ENCODE data around the gene CDC34. TPM values are rescaled to one million over a fixed set of nuclear protein-coding genes. Genes with fewer than 3 reads are reported as not detected.

Gene CDC34
- total RNA-seq, 2 donors from 2014 or later = 40.2 to 86.2 TPM

- TF ChIP-seq CTCF (IDR thresholded peaks at IDR 0.05) = no peak
- Histone ChIP-seq H3K9me3 (no peaks in the 10 kb centered on the region), H3K4me3 (no peak overlapping the region), H3K27ac (no peak overlapping the region), H3K27me3 (replicated peaks; ENCODE audit: insufficient read depth) (no peaks in the 10 kb centered on the region), H3K36me3 (peaks cover 48% of the 10 kb centered on the region), H3K4me1 (ENCODE audit: control insufficient read depth in 1 of 2, low read depth in 2 of 2) (peaks cover 13 to 28% of the 10 kb centered on the region in 2 donors)
- no peak for ATAC-seq (ENCODE audit: insufficient number of reproducible peaks, low FRiP score, low read depth)
- DNase-seq (ENCODE audit: low spot score) = no peak
Measured at GRCh38 chr19:536881-537404, 5.4 kb downstream of the CDC34 start.

GRCh38 chr19:538641-539428 lies 7.3 kb downstream of the CDC34 start:
- Histone ChIP-seq H3K9me3 (no peaks in the 10 kb centered on the region), H3K4me1 (ENCODE audit: control insufficient read depth in 1 of 2, low read depth in 2 of 2) (peaks cover 4 to 20% of the 10 kb centered on the region in 2 donors), H3K27ac (no peak overlapping the region), H3K27me3 (replicated peaks; ENCODE audit: insufficient read depth) (no peaks in the 10 kb centered on the region), H3K36me3 (peaks cover 58% of the 10 kb centered on the region), H3K4me3 (no peak overlapping the region)
- DNase-seq (ENCODE audit: low spot score) (no peak), ATAC-seq (ENCODE audit: insufficient number of reproducible peaks, low FRiP score, low read depth) (no peak)
- no peak for TF ChIP-seq CTCF (IDR thresholded peaks at IDR 0.05)

- ATAC-seq (ENCODE audit: insufficient number of reproducible peaks, low FRiP score, low read depth) (no peak), DNase-seq (ENCODE audit: low spot score) (no peak)
- H3K27me3 ChIP-seq (replicated peaks; ENCODE audit: insufficient read depth) = no peaks in the 10 kb centered on the region
- peaks cover 0 to 13% of the 10 kb centered on the region in 2 donors for H3K4me1 ChIP-seq (ENCODE audit: control insufficient read depth in 1 of 2, low read depth in 2 of 2)
- no peak overlapping the region for H3K27ac ChIP-seq
- no peak overlapping the region for H3K4me3 ChIP-seq
- no peaks in the 10 kb centered on the region for H3K9me3 ChIP-seq
- H3K36me3 ChIP-seq = peaks cover 58% of the 10 kb centered on the region
- no peak for TF ChIP-seq CTCF (IDR thresholded peaks at IDR 0.05)
Measured at GRCh38 chr19:539429-540030, 8.0 kb downstream of the CDC34 start.

GRCh38 chr19:540867-541637 lies 9.5 kb downstream of the CDC34 start:
- DNase-seq (ENCODE audit: low spot score) = no peak
- ATAC-seq (ENCODE audit: insufficient number of reproducible peaks, low FRiP score, low read depth) = no peak
- H3K9me3 ChIP-seq = no peaks in the 10 kb centered on the region
- H3K4me1 ChIP-seq (ENCODE audit: control insufficient read depth in 1 of 2, low read depth in 2 of 2) = no peaks in the 10 kb centered on the region
- no peak overlapping the region for H3K27ac ChIP-seq
- H3K36me3 ChIP-seq = peaks cover 50% of the 10 kb centered on the region
- H3K27me3 ChIP-seq (replicated peaks; ENCODE audit: insufficient read depth) = no peaks in the 10 kb centered on the region
- TF ChIP-seq CTCF (IDR thresholded peaks at IDR 0.05) = no peak
- H3K4me3 ChIP-seq = no peak overlapping the region

GRCh38 chr19:541699-542098 lies 10.1 kb downstream of the CDC34 start:
- Histone ChIP-seq H3K27me3 (replicated peaks; ENCODE audit: insufficient read depth) (no peaks in the 10 kb centered on the region), H3K9me3 (no peaks in the 10 kb centered on the region), H3K4me3 (no peak overlapping the region), H3K36me3 (peaks cover 44% of the 10 kb centered on the region), H3K4me1 (ENCODE audit: control insufficient read depth in 1 of 2, low read depth in 2 of 2) (no peaks in the 10 kb centered on the region), H3K27ac (no peak overlapping the region)
- no peak for TF ChIP-seq CTCF (IDR thresholded peaks at IDR 0.05)
- ATAC-seq (ENCODE audit: insufficient number of reproducible peaks, low FRiP score, low read depth) = no peak
- DNase-seq (ENCODE audit: low spot score) = no peak

Data from thoracic aorta (tissue), 2 donors.